H4 (cell line): ENCODE results near the gene SPSB3. TPM values are rescaled to one million over a fixed set of nuclear protein-coding genes. Genes with fewer than 3 reads are reported as not detected.
"Not testable (repeated sequence)": the region's sequence is repeated elsewhere in the genome, so short reads cannot be mapped to it uniquely, and the experiment has no call there.

Experiments used
- DNase-seq: peaks from one replicate; pipeline ENCODE4 v3.0.0-alpha.2; 2015; ENCODE audit warnings: low spot score
- total RNA-seq: library from RNA; depleted of rRNA; stranded (reverse); fragments of >200 nt; shearing (Covaris generic); gene quantifications from 2 replicates; pipeline ENCODE4 v1.2.3, GENCODE V29; 2014; rRNA removed

SPSB3 gene
- total RNA-seq, 1 experiment from 2014 or later, result 20.1 TPM

GRCh38 chr16:1743376-1744337 is 38.7 kb downstream of the SPSB3 start:
- DNase-seq, result no peak

GRCh38 chr16:1741553-1742165 is 40.7 kb downstream of the SPSB3 start:
- DNase-seq, result no peak

- no peak for DNase-seq
Observed at GRCh38 chr16:1740781-1741490, 41.4 kb downstream of the SPSB3 start.

GRCh38 chr16:1740234-1740633 is 42.1 kb downstream of the SPSB3 start:
- DNase-seq, result no peak

DNA sequence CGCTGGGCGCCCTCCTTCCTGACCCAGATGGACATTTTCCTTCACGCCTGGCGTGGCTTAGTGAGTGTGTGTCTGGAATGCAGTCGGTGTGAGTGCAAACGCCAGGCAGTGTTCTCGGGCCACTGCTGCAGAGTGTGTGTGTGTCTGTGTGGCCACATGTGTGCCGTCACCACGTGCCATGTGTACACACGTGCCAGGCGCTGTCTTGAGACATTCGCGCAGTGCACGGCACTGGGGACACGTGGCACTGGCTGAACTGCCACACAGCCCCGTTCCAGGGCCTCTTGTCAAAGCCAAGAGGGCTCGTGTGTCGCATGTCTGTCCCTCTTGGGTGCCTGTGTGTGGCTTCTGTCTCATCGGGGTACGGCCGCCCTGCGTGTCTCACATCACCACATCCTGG is 47.6 kb downstream of the SPSB3 start:
- DNase-seq, result no peak

GRCh38 chr16:1734123-1734522 is 48.2 kb downstream of the SPSB3 start:
- no peak for DNase-seq

DNA sequence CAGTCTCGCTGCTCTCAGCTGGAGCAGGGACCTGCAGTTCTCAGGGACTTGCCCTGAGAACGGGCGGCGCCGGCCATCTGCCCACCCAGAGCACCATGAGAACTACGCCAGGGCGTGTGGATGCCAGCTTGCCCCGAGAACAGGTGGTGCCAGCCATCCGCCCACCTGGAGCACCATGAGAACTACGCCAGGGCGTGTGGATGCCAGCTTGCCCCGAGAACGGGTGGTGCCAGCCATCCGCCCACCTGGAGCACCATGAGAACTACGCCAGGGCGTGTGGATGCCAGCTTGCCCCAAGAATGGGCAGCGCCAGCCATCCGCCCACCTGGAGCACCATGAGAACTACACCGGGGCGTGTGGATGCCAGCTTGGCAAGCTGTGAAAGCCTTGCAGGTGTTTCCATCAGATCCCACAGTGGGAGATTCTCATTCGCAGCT is 49.8 kb downstream of the SPSB3 start:
- DNase-seq, result not testable (repeated sequence)

- no peak for DNase-seq
Observed at GRCh38 chr16:1732071-1732470, 50.3 kb downstream of the SPSB3 start.

DNA sequence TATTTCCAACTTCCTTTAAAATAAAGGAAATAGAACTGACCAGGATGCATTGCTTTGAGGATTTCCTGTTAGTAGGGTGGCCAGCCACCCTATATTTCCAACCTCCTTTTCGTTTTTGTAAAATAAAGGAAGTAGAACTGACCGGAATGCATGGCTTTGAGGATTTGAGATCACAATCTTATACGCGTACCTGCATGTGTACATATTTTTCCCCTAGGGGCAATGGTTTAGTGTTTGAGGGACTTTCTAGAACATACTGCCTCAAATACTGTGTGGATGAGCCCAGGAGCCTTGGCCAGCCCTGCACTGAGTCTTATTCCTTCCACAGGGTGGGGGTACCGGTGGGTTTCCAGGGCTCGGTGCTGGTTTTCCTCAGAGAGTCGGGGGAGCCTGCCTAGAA is 50.8 kb downstream of the SPSB3 start:
- no peak for DNase-seq

- no peak for DNase-seq
Observed at GRCh38 chr16:1731073-1731472, 51.3 kb downstream of the SPSB3 start.

DNA sequence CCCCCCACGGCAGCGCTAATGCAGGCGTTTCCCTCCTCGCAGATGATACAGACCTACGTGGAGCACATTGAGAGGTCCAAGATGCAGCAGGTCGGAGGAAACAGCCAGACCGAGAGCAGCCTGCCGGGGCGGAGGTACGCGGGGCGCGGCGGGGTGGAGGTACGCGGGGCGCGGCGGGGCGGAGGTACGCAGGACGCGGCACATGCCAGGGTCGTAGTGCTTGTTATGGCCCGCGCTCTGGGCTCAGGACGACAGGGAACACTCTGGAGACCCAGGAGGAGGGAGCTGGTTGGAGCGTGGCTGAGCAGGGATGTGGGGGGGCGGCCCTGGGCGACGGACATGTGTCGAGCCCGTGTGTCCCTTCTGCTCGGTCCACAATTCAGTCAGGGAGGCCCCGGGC is 52.9 kb downstream of the SPSB3 start:
- DNase-seq, result no peak

GRCh38 chr16:1729026-1729425 is 53.3 kb downstream of the SPSB3 start:
- no peak for DNase-seq

DNA sequence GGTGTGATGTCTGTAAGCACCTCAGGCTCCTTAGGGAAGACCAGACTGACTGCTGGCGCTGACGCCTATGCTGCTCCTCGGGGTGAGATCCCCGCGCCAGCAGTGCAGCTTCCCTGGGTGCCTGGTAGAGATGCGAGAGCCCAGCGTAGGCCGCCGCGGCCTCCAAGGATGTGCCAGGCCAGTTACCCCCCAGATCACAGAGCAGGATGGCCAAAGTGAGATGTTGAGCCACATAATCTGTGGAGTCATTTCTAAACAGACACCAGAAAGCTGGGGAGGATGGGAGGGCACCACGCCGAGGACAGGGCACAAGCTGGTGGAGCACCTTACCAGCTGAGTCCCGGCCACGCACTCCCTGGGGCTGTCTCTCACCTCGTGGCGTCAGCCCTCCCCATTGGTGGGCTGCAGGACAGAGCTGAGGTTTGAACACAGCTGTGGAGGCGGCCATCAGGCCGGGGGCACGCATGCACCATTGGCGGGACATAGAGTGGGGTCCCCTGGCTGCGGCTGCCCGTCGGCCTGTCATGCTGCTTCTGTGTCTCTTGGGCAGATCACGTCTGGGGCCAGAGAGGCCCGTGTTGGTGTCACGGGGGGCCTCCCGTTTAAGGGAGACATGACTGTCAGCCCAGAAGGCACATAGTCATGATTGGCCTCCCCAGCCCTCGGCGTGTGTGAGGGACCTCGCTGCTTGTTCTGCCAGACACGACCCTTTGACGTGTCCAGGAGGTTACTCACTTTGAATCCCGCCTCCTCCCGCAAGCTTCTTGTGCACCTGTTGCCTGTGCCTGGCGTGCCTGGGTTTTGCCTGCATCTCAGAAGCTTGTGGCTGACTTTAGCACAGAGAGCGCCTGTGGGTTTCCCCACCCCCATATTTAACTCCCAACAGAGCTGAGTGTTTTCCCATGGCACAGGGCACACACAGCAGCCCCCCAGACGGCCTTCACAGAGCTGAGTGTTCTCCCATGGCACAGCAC is 54.4 kb downstream of the SPSB3 start:
- no peak for DNase-seq

Other genes starting within 250 kb of the SPSB3 start
- gene TMEM204, start 248.9 kb downstream of the SPSB3 start, total RNA-seq, result not detected in 2 replicates
- gene IFT140, start 170.5 kb downstream of the SPSB3 start, total RNA-seq, result 8.4 and 12.2 TPM in 2 replicates
- 2.4 and 3.1 TPM in 2 replicates for gene CRAMP1, start 170.2 kb downstream of the SPSB3 start, total RNA-seq
- 54.4 and 71.2 TPM in 2 replicates for gene JPT2, start 104.3 kb downstream of the SPSB3 start, total RNA-seq
- 2.6 and 4.4 TPM in 2 replicates for gene MAPK8IP3, start 76.4 kb downstream of the SPSB3 start, total RNA-seq
- gene NME3, start 11.0 kb downstream of the SPSB3 start, total RNA-seq, result 0.50 TPM in 1 of 2 replicates, not detected in the other
- gene EME2, start 9.8 kb downstream of the SPSB3 start, total RNA-seq, result 0.90 and 1.2 TPM in 2 replicates
- gene MRPS34, start 9.4 kb downstream of the SPSB3 start, total RNA-seq, result 114 and 125 TPM in 2 replicates
- gene NUBP2, start 389 bp upstream of the SPSB3 start, total RNA-seq, result 38.9 and 112 TPM in 2 replicates
- gene IGFALS, start 11.1 kb upstream of the SPSB3 start, total RNA-seq, result not detected in 2 replicates
- gene HAGH, start 44.3 kb upstream of the SPSB3 start, total RNA-seq, result 18.4 and 31.3 TPM in 2 replicates
- gene FAHD1, start 44.6 kb upstream of the SPSB3 start, total RNA-seq, result 23.8 and 27.6 TPM in 2 replicates
- 2.8 and 9.0 TPM in 2 replicates for gene MEIOB, start 89.6 kb upstream of the SPSB3 start, total RNA-seq
- gene HS3ST6, start 135.8 kb upstream of the SPSB3 start, total RNA-seq, result not detected in 2 replicates
- gene MSRB1, start 160.6 kb upstream of the SPSB3 start, total RNA-seq, result 25.3 and 32.7 TPM in 2 replicates
- not detected in 2 replicates for gene RPL3L, start 172.1 kb upstream of the SPSB3 start, total RNA-seq
- gene NDUFB10, start 177.0 kb upstream of the SPSB3 start, total RNA-seq, result 360 and 447 TPM in 2 replicates
- 2,920 and 3,088 TPM in 2 replicates for gene RPS2, start 182.3 kb upstream of the SPSB3 start, total RNA-seq
- not detected in 2 replicates for gene RNF151, start 184.3 kb upstream of the SPSB3 start, total RNA-seq
- gene TBL3, start 189.5 kb upstream of the SPSB3 start, total RNA-seq, result 50.8 and 55.9 TPM in 2 replicates
- not detected in 2 replicates for gene NOXO1, start 198.9 kb upstream of the SPSB3 start, total RNA-seq
- 13.4 and 15.1 TPM in 2 replicates for gene GFER, start 201.6 kb upstream of the SPSB3 start, total RNA-seq
- gene SYNGR3, start 207.4 kb upstream of the SPSB3 start, total RNA-seq, result 3.4 and 7.7 TPM in 2 replicates
- gene ZNF598, start 227.2 kb upstream of the SPSB3 start, total RNA-seq, result 5.5 and 10.4 TPM in 2 replicates
- 2.7 TPM in 1 of 2 replicates, not detected in the other for gene NPW, start 237.2 kb upstream of the SPSB3 start, total RNA-seq
- gene NHERF2, start 244.3 kb upstream of the SPSB3 start, total RNA-seq, result 33.1 and 33.7 TPM in 2 replicates